Ectodermal cell (in vitro differentiated cells): ENCODE results near the gene PI16.

Source experiments
- H3K27ac ChIP-seq: 2 replicates; pipeline ENCODE4 v1.7.0; 2013; ENCODE audit warnings: mild to moderate bottlenecking, low read depth, low read length; ENCODE audit not compliant: insufficient read depth, poor library complexity, severe bottlenecking
- H3K27me3 ChIP-seq: 2 replicates; pipeline ENCODE4 v1.7.0; 2013; ENCODE audit warnings: mild to moderate bottlenecking, low read length; ENCODE audit not compliant: insufficient read depth, control insufficient read depth, poor library complexity, severe bottlenecking
- H3K36me3 ChIP-seq: one replicate; pipeline ENCODE4 v1.7.0; 2013; ENCODE audit warnings: low read length; ENCODE audit not compliant: control insufficient read depth, insufficient read depth
- H3K4me1 ChIP-seq: one replicate; pipeline ENCODE4 v1.7.0; 2013; ENCODE audit warnings: low read length; ENCODE audit not compliant: control insufficient read depth, insufficient read depth
- H3K4me3 ChIP-seq: 2 replicates; pipeline ENCODE4 v1.7.0; 2013; ENCODE audit warnings: low read depth, low read length, control low read depth; ENCODE audit not compliant: insufficient read depth
- H3K9me3 ChIP-seq: 2 replicates; pipeline ENCODE4 v1.7.0; 2013; ENCODE audit warnings: mild to moderate bottlenecking, low read length, moderate library complexity; ENCODE audit not compliant: control insufficient read depth
- WGBS, 2 experiments: methylation state at CpG; one replicate each; pipeline ENCODE4 v1.1.7; 2013; ENCODE audit warnings: missing lambda C conversion rate in 2 of 2; 5-methylcytosine and 5-hydroxymethylcytosine counted together

Gene PI16

DNA sequence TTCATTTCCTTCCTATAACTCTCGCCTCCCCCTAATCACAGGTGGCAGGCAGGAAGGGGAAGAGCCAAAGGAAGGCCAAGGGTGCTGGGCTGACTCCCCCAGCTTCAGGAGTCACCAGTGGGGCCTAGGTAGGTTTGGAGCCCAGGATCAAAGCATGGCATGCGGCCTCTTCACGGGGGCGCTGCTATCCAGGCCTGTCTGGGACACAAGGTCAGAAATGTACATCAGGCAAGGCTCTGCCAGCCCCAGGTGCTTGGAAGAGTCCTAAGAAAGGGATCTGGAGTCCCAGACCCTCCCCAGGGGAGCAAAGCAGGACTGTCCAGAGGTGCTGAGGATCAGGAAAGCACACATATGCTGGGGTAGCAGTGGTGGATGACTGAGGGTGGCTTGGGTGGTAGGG is 10.4 kb downstream of the PI16 start:
- H3K27me3 ChIP-seq: no peaks in the 10 kb centered on the region
- 91 to 93% methylated on average over 4 of the region's 4 CpGs for WGBS, 2 experiments

DNA sequence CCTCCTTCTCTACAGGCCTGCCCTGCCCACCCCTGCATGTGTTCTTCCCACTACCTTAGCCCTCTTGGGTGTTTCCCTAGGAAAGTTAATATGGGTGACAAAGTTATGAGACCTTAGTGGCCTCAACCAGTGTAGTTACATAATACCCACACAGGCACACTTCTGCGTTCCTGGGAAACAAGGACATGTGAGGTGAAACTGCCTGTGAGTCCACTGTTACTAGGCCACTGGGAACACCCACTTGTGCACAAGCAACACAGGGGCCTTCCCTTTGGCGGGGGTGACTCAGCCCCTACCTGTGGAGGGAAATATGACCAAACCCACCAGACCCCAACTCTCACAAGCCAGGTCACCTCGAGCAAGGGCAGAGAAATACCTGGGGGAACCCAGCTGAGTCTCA is 12.8 kb downstream of the PI16 start:
- Histone ChIP-seq H3K27ac (no peak overlapping the region), H3K4me1 (peaks cover 8% of the 10 kb centered on the region), H3K27me3 (no peaks in the 10 kb centered on the region), H3K4me3 (no peak overlapping the region), H3K9me3 (no peaks in the 10 kb centered on the region), H3K36me3 (peaks cover 41% of the 10 kb centered on the region)
- WGBS, 2 experiments: 89 to 93% methylated on average over 3 of the region's 3 CpGs

More for the DNA sequence above, 10.4 kb downstream of the PI16 start:
- peaks cover 19% of the 10 kb centered on the region for H3K36me3 ChIP-seq
- H3K4me1 ChIP-seq: peaks cover 8% of the 10 kb centered on the region
- H3K9me3 ChIP-seq: no peaks in the 10 kb centered on the region
- H3K4me3 ChIP-seq: no peak overlapping the region
- no peak overlapping the region for H3K27ac ChIP-seq

DNA sequence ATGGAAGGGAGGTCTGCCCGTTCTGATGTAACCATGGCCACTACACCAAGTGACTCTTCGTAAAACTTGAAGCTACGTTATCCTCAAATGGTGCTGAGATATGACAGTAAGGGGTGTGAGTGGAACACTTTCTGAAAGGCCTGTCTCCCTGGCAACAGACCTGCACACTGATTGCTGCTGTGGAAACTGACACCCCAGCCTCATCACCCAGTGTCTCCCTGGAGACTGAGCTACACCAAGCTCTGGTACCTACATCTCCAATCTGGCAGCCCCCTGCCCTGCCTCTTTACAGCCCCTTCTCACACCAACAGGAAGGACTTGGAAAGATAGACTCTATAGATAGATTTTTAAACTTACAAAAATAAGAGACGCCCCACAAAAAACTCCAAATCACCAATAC is 13.2 kb downstream of the PI16 start:
- H3K27me3 ChIP-seq: no peaks in the 10 kb centered on the region
- H3K9me3 ChIP-seq: no peaks in the 10 kb centered on the region
- WGBS, 2 experiments: 97 to 98% methylated on average over 4 of the region's 4 CpGs
- peaks cover 44% of the 10 kb centered on the region for H3K36me3 ChIP-seq
- H3K4me3 ChIP-seq: no peak overlapping the region
- peaks cover 8% of the 10 kb centered on the region for H3K4me1 ChIP-seq
- H3K27ac ChIP-seq: no peak overlapping the region

DNA sequence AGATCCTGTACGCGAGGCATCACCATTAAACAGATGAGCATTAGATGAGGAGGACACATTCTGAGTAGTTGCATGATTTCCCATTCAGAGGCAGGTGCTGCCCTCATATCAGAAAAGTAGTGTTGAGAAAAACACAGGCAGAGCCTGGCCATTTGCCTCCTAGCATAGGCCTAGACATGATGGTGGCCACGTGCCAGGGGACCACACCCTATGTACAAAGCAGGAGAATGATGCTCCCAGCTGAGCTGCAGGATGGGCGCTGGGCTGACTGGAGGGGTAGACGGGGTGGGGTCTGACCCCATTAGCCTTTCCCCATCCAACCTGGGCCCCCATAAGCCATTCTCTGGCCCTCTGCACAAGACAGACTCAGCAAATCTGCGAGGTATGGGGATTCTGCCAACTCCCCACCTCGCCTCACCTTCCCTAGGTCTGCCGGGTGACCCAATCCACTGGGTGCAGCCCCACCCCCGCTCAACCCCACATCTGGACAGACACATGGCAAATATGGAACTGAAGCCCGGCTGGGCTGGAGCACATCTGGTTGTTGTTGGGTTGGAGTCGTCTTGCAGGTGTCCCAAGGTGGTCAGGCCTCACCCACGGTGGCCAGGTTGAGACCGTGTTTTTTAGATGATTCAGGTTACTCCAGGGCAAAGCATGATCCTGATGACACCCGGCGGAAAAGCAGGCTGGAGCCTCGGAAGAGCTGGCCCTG is 13.9 kb downstream of the PI16 start:
- 95% methylated on average over 16 of the region's 16 CpGs for WGBS, 2 experiments
- peaks cover 5% of the 10 kb centered on the region for H3K4me1 ChIP-seq
- no peak overlapping the region for H3K27ac ChIP-seq
- no peaks in the 10 kb centered on the region for H3K9me3 ChIP-seq
- H3K27me3 ChIP-seq: no peaks in the 10 kb centered on the region
- no peak overlapping the region for H3K4me3 ChIP-seq
- peaks cover 50% of the 10 kb centered on the region for H3K36me3 ChIP-seq

DNA sequence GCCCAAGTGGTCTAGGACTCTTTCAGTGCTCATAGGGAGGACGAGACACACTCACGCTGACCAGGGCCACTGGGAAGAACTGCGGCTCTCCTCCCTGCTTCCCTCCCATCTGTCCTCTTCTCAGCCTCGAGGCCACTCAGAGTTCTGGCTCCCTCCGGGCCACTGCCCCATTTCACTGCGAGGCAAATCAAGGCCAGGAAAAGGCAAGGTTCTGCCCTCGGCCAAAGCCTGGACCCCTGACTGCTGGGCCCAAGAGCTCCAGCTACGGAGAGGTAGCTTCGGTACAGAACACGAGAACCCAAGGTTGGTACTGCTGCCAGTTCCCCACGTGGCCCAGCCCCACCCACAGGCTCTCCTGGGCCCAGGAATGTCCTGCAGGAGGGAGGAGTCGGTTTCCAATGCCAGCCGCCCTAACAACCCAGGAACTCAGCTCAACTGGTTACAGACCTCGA is 14.7 kb downstream of the PI16 start:
- Histone ChIP-seq H3K9me3 (no peaks in the 10 kb centered on the region), H3K27me3 (no peaks in the 10 kb centered on the region), H3K36me3 (peaks cover 55% of the 10 kb centered on the region), H3K27ac (no peak overlapping the region), H3K4me1 (no peaks in the 10 kb centered on the region), H3K4me3 (no peak overlapping the region)
- 94% methylated on average over 14 of the region's 14 CpGs for WGBS, 2 experiments

DNA sequence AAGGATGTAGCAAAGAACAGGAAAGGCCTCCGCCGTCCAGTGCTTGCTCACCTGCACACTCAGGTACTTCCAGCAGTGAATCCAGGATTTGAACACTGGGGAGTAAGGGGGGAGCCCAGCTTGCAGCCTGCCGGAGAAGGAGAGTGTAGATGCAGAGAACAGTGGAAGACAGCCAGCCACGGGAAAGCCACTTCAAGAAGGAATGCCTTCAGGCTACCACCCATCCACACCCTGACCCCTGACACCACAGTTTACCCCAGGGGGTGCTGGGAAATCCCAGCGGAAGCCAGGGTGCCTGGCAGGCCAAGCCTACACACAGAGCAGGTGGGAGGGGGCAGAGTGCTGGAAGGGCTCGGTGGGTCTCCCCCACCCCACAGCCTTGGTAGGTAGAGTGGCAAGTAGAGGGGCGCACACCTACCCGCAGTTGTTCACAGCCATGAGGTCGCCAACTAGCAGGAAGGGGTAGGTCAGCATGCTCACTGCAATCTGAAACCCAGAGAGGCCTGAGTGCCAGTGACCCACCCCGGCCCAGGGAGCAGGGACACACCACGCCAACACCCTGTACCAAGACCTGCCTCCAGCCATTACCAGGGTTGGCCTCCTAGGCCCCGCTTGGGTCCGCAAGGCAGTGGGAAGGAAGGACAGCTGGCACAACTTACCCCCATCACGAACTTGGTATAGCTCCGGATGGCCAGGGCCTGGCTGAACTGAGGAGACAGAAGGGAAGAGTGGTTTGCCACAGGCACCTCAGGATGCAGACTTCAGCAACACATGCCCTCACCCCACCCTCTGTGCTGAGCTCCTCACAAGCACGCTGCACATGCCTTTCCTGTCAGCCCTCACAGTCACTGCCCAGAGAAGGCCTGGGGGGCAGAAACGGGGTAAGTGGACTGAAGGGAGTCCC is 15.7 kb downstream of the PI16 start:
- Histone ChIP-seq H3K9me3 (no peaks in the 10 kb centered on the region), H3K4me1 (no peaks in the 10 kb centered on the region), H3K4me3 (no peak overlapping the region), H3K36me3 (peaks cover 65% of the 10 kb centered on the region), H3K27me3 (no peaks in the 10 kb centered on the region), H3K27ac (no peak overlapping the region)
- 94 to 95% methylated on average over 17 of the region's 17 CpGs for WGBS, 2 experiments

DNA sequence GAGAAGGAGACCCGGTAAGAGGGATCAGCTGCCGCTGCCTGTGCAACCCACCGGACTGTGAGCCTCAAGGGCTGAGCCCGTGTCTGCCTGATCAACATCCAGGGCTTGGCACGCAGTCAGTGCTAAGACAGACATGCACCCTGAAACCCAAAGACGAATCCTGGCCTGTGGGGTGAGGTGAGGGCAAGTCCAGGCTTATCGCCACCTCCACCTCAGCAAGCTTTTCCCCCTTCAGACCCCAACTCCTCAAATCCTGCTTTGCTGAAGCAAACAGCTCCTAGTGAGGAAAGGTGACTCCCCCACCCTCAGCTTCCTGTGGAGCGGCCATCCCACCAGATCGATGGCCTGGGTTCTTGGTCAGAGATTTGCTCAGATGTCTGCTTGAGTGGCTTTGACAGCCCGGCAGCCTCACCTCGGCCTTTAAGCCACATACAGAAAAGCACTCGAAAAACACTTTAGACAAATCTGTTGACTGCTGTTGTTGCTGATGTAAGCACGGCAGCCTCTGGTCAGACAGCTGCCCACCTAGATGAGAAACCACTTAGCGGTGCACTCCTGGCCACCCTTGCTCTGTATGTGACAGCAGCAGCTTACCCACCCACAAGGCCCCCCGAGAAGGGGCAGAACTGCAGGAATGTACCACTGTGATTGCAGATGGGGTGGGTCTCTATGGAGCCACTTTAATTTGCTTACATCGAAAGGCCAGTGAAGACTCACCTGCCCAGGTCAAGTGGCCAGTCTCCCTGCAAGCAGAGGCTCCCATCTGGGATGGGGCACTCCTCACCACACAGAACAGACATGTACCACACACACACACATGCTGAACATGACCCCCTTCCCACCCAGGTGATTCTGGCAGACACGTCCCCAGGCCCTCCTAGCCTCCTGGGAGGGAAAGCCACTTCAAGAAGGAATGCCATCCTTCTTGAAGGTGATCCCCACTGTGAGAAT is 16.6 kb downstream of the PI16 start:
- WGBS, 2 experiments: 89 to 91% methylated on average over 17 of the region's 17 CpGs
- no peaks in the 10 kb centered on the region for H3K27me3 ChIP-seq
- H3K4me3 ChIP-seq: no peak overlapping the region
- peaks cover 74% of the 10 kb centered on the region for H3K36me3 ChIP-seq
- H3K4me1 ChIP-seq: no peaks in the 10 kb centered on the region
- H3K27ac ChIP-seq: no peak overlapping the region
- no peaks in the 10 kb centered on the region for H3K9me3 ChIP-seq

DNA sequence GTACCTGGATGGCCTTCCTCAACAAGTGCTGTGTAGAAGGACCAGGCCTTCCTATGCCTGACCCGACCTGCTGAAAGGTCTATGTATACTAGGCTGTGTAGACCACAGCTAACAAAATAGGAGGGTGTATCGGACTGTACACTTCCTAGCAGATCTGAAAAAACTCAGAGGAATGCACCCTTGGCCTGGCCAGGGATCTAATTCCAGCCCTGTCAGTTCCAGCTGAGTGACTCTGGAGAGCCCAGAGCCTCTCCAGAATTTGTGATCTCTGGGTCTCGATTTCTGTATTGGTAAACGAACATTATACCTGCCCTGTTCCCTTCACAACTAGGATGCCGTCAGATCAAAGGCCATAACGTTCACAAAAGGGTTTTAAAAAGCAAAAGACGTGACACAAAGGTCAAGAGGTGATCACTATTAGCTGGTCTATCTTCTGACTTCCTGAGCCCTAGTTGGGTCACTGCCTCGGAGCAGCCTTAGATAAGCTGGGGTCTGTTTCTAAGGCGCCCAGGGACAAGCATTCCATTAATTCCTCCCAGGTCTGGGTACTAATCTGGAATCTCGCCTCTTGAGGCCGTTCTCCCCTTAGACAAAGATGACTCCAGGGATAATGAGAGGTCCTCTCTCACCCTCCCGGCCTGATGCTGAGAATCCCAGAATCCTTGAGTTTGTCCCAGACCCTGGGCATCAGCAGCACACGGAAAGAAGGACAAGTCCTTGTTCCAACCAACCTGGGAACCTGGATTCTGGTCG is 17.6 kb downstream of the PI16 start:
- H3K36me3 ChIP-seq: peaks cover 83% of the 10 kb centered on the region
- no peaks in the 10 kb centered on the region for H3K4me1 ChIP-seq
- no peak overlapping the region for H3K27ac ChIP-seq
- H3K9me3 ChIP-seq: no peaks in the 10 kb centered on the region
- WGBS, 2 experiments: 93 to 95% methylated on average over 14 of the region's 14 CpGs
- no peaks in the 10 kb centered on the region for H3K27me3 ChIP-seq
- no peak overlapping the region for H3K4me3 ChIP-seq

DNA sequence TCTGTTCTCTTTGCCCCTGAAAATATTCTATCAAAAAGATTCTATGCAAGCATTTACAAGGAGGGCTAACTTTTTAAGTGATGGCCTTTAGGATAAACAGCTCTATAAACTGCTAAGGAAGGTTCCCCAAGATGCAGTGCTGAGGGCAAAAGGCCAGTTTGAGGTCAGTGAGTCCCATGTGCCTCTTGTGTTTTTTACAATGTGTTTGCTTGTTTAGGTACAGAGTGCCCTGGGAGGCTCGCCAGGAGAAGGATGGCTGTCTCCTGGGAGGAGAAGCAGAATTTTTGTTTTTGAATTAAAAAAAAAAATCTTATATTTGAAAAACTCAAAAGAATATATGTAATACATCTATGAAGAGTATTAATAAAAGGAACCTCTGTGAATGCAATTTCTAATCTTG is 18.7 kb downstream of the PI16 start:
- 100% methylated on average over 1 of the region's 1 CpG; no CpG with 5 or more reads in 1 of the 2 experiments for WGBS, 2 experiments

More for the DNA sequence above, 18.7 kb downstream of the PI16 start:
- no peaks in the 10 kb centered on the region for H3K4me1 ChIP-seq
- H3K4me3 ChIP-seq: no peak overlapping the region
- no peaks in the 10 kb centered on the region for H3K27me3 ChIP-seq
- H3K9me3 ChIP-seq: no peaks in the 10 kb centered on the region
- peaks cover 92% of the 10 kb centered on the region for H3K36me3 ChIP-seq
- H3K27ac ChIP-seq: no peak overlapping the region
